Astrocyte (in vitro differentiated cells and primary cell): ENCODE data around the gene VCX.

ENCODE experiments used
- EZH2 ChIP-seq: IDR thresholded peaks from 2 replicates; pipeline ENCODE4 v1.6.1; 2012; ENCODE audit warnings: mild to moderate bottlenecking, low read length, inconsistent platforms; ENCODE audit not compliant: insufficient read depth
- TF ChIP-seq, protein P1 (sequence below): IDR thresholded peaks from 2 replicates; pipeline ENCODE4 v1.5.1; 2011; ENCODE audit warnings: low read depth, mild to moderate bottlenecking, inconsistent platforms, low read length, moderate library complexity; ENCODE audit not compliant: insufficient read depth

- TF ChIP-seq, protein P1, sequence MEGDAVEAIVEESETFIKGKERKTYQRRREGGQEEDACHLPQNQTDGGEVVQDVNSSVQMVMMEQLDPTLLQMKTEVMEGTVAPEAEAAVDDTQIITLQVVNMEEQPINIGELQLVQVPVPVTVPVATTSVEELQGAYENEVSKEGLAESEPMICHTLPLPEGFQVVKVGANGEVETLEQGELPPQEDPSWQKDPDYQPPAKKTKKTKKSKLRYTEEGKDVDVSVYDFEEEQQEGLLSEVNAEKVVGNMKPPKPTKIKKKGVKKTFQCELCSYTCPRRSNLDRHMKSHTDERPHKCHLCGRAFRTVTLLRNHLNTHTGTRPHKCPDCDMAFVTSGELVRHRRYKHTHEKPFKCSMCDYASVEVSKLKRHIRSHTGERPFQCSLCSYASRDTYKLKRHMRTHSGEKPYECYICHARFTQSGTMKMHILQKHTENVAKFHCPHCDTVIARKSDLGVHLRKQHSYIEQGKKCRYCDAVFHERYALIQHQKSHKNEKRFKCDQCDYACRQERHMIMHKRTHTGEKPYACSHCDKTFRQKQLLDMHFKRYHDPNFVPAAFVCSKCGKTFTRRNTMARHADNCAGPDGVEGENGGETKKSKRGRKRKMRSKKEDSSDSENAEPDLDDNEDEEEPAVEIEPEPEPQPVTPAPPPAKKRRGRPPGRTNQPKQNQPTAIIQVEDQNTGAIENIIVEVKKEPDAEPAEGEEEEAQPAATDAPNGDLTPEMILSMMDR: no peak
- no peak for TF ChIP-seq EZH2
Measured at GRCh38 chrX:7891928-7892327, 49.0 kb downstream of the VCX start.
